ENCODE data around the gene CYRIA.

- TF ChIP-seq FOXM1 (IDR thresholded peaks at IDR 0.05; ENCODE audit: borderline replicate concordance, low read depth) (no peak), TAF1 (IDR thresholded peaks at IDR 0.05; ENCODE audit: low read depth) (no peak), EGR1 (IDR thresholded peaks at IDR 0.05) (no peak), EP300 (IDR thresholded peaks at IDR 0.05; ENCODE audit: borderline replicate concordance) (no peak), YY1 (IDR thresholded peaks at IDR 0.05; ENCODE audit: low read depth) (no peak), RAD21 (IDR thresholded peaks at IDR 0.05; ENCODE audit: low read depth) (no peak), CREB1 (IDR thresholded peaks at IDR 0.05; ENCODE audit: low read depth) (no peak), TCF12 (IDR thresholded peaks at IDR 0.05; ENCODE audit: low read depth) (no peak)
- TF ChIP-seq, protein P1, sequence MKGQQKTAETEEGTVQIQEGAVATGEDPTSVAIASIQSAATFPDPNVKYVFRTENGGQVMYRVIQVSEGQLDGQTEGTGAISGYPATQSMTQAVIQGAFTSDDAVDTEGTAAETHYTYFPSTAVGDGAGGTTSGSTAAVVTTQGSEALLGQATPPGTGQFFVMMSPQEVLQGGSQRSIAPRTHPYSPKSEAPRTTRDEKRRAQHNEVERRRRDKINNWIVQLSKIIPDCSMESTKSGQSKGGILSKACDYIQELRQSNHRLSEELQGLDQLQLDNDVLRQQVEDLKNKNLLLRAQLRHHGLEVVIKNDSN (IDR thresholded peaks at IDR 0.05), result peak; percentile 77
- TF ChIP-seq, protein P2, sequence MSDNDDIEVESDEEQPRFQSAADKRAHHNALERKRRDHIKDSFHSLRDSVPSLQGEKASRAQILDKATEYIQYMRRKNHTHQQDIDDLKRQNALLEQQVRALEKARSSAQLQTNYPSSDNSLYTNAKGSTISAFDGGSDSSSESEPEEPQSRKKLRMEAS (IDR thresholded peaks at IDR 0.05), result no peak
These were observed 10.1 kb upstream of the CYRIA start for GRCh38 chr2:16675781-16676180.
